Testis (tissue), 3 donors: ENCODE data around the gene SPEN. TPM values are rescaled to one million over a fixed set of nuclear protein-coding genes. Genes with fewer than 3 reads are reported as not detected.
A peak's percentile ranks its signal among the peaks of the same experiment; 100 is the strongest.

Experiments
- DNase-seq: peaks from one replicate; pipeline ENCODE4 v3.0.0-alpha.2; 2019
- H3K27ac ChIP-seq, 2 donors: fragments of 200-600 bp; sonication (generic); one replicate each; pipeline ENCODE4 v1.5.1; 2019
- H3K27me3 ChIP-seq: fragments of 200-600 bp; sonication (generic); one replicate; pipeline ENCODE4 v1.5.1; 2019
- H3K36me3 ChIP-seq: fragments of 200-600 bp; sonication (generic); one replicate; pipeline ENCODE4 v1.5.1; 2017; ENCODE audit warnings: low read depth; ENCODE audit errors: missing control alignments
- H3K4me1 ChIP-seq: fragments of 200-600 bp; sonication (generic); one replicate; pipeline ENCODE4 v1.5.1; 2019
- H3K4me3 ChIP-seq, 2 donors: fragments of 200-600 bp; sonication (generic); one replicate each; pipeline ENCODE4 v1.5.1; 2017 to 2019
- H3K9me3 ChIP-seq: fragments of 200-600 bp; sonication (generic); one replicate; pipeline ENCODE4 v1.5.1; 2017
- CTCF ChIP-seq, 3 experiments: fragments of 450-650 bp in 2 of 3; fragments of 200-600 bp in 1 of 3; sonication (generic) in 1 of 3; IDR thresholded peaks; one replicate each; pipeline ENCODE4 v1.5.1; 2016 to 2019; ENCODE audit warnings: antibody characterized with exemption in 3 of 3, mild to moderate bottlenecking in 2 of 3, moderate library complexity in 1 of 3
- POLR2A ChIP-seq: fragments of 450-650 bp; IDR thresholded peaks from one replicate; pipeline ENCODE4 v1.6.1; 2017; ENCODE audit warnings: antibody characterized with exemption, mild to moderate bottlenecking, moderate library complexity
- WGBS, 2 donors: methylation state at CpG; one replicate each; pipeline ENCODE4 v1.1.5; 2018; 5-methylcytosine and 5-hydroxymethylcytosine counted together
- intact Hi-C: fragments of 100-400 bp; cut with DNase I; formaldehyde crosslinking; loops from one replicate; pipeline ENCODE4 v1.15.1; 2023; ENCODE audit warnings: low total_unique reads
- polyA plus RNA-seq: library from polyadenylated mRNA; stranded (reverse); fragments of 350-450 nt; fragmentation: Illumina TruSeq; extraction: RNeasy Lipid Tissue Mini Kit (QIAGEN cat#74804); gene quantifications from one replicate; pipeline ENCODE4 v1.2.3, GENCODE V29; 2014; ENCODE audit warnings: low read depth, low replicate concordance; ENCODE audit not compliant: insufficient read depth
- total RNA-seq, 2 donors: library from RNA; depleted of rRNA; stranded (reverse); fragments of >200 nt; gene quantifications; one replicate each; pipeline ENCODE4 v1.2.3, GENCODE V29; 2016

Gene SPEN
- total and polyA plus RNA-seq, 3 donors from 2014 or later: 53.2 to 60.6 (median 54.8) TPM

DNA sequence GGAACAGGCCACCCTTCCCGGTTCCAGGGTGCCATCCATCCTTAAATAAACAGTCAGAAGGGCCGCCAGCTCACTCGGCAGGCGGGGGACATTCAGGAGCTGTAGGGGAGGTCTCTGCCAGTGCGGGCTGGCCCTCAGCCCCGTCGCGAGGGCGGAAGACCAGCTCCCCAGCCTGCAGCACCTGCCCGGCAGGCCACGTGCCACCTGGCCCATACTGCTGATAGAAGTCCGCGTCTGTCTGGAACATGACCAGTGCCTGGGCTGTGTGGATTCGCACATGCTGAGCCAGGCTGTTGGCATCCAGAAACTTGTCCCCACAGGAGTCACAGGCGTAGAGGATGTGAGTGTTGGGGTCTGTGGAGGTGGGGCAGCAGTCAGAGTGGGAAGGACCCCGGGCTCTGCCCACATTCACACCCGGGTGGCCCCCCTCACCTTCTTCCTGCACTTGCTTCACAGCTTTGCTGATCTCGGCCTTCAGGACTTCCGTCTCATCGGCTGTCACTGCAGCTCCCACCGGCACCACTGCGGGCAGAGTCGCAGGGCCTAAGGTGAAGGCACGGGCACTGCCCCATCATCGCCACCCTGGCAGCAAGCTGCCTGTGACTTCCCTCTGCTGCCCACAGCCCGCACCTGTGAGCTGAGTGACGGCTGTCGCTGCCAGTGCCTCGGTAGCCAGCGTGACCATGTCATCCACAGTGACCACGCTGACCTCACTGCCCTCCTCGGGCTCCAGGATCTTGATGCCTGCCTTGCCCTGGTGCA lies 94.6 kb downstream of the SPEN start:
- intact Hi-C loops: no loop called here
- Histone ChIP-seq H3K36me3 (no peaks in the 10 kb centered on the region), H3K27ac (no peak overlapping the region), H3K4me3 (no peak overlapping the region), H3K27me3 (no peaks in the 10 kb centered on the region), H3K4me1 (peaks cover 20% of the 10 kb centered on the region), H3K9me3 (no peaks in the 10 kb centered on the region)
- TF ChIP-seq CTCF (IDR thresholded peaks at IDR 0.05) (no peak), POLR2A (no peak)
- peak; percentile 15 for DNase-seq
- 89 to 90% methylated on average over 32 of the region's 32 CpGs for whole genome bisulfite sequencing, 2 donors

- H3K9me3 ChIP-seq: no peaks in the 10 kb centered on the region
- H3K27ac ChIP-seq: no peak overlapping the region
- TF ChIP-seq CTCF (IDR thresholded peaks at IDR 0.05): no peak
- TF ChIP-seq POLR2A: no peak
- peak; percentile 13 for DNase-seq
- H3K27me3 ChIP-seq: no peaks in the 10 kb centered on the region
- WGBS, 2 donors: 60 to 70% methylated on average over 15 to 18 of the region's 18 CpGs
- intact Hi-C loops: no loop called here
- H3K4me3 ChIP-seq: no peak overlapping the region
- H3K36me3 ChIP-seq: no peaks in the 10 kb centered on the region
- H3K4me1 ChIP-seq: peaks cover 22% of the 10 kb centered on the region
Measured at GRCh38 chr1:15942661-15943327, 95.3 kb downstream of the SPEN start.

- no peak overlapping the region for H3K4me3 ChIP-seq
- H3K27me3 ChIP-seq: no peaks in the 10 kb centered on the region
- WGBS, 2 donors: 49 to 70% methylated on average over 11 to 33 of the region's 33 CpGs
- TF ChIP-seq POLR2A (no peak), CTCF (IDR thresholded peaks at IDR 0.05) (no peak)
- H3K36me3 ChIP-seq: no peaks in the 10 kb centered on the region
- H3K27ac ChIP-seq: no peak overlapping the region
- H3K4me1 ChIP-seq: peaks cover 24% of the 10 kb centered on the region
- no peaks in the 10 kb centered on the region for H3K9me3 ChIP-seq
- intact Hi-C loops: no loop called here
- DNase-seq: peak; percentile 11
Measured at GRCh38 chr1:15943328-15943991, 96.0 kb downstream of the SPEN start.

- H3K27ac ChIP-seq: no peak overlapping the region
- H3K4me1 ChIP-seq: peaks cover 26% of the 10 kb centered on the region
- DNase-seq: no peak
- no peaks in the 10 kb centered on the region for H3K27me3 ChIP-seq
- intact Hi-C loops: no loop called here
- H3K9me3 ChIP-seq: no peaks in the 10 kb centered on the region
- WGBS, 2 donors: 69 to 74% methylated on average over 11 to 22 of the region's 22 CpGs
- no peak overlapping the region for H3K4me3 ChIP-seq
- TF ChIP-seq POLR2A (no peak), CTCF (IDR thresholded peaks at IDR 0.05) (no peak)
- H3K36me3 ChIP-seq: no peaks in the 10 kb centered on the region
Measured at GRCh38 chr1:15943992-15944307, 96.4 kb downstream of the SPEN start.
